HS-5 (cell line): ENCODE data around the gene ARHGAP12.
A peak's percentile ranks its signal among the peaks of the same experiment; 100 is the strongest.

Experiments used
- DNase-seq: peaks from one replicate; pipeline ENCODE4 v3.0.0-alpha.2; 2012; ENCODE audit warnings: low read depth

ARHGAP12 gene

GRCh38 chr10:31768467-31768866 is 160.2 kb downstream of the ARHGAP12 start:
- peak; percentile 47 for DNase-seq

GRCh38 chr10:31765541-31765940 is 163.1 kb downstream of the ARHGAP12 start:
- DNase-seq = no peak

GRCh38 chr10:31762316-31762715 is 166.3 kb downstream of the ARHGAP12 start:
- no peak for DNase-seq

- no peak for DNase-seq
These were observed 167.5 kb downstream of the ARHGAP12 start for GRCh38 chr10:31761156-31761555.

GRCh38 chr10:31760674-31761081 is 168.0 kb downstream of the ARHGAP12 start:
- DNase-seq = no peak

- no peak for DNase-seq
These were observed 168.6 kb downstream of the ARHGAP12 start for GRCh38 chr10:31759799-31760626.

GRCh38 chr10:31759124-31759798 is 169.4 kb downstream of the ARHGAP12 start:
- DNase-seq = no peak

GRCh38 chr10:31758495-31758894 is 170.1 kb downstream of the ARHGAP12 start:
- no peak for DNase-seq

- DNase-seq = no peak
These were observed 170.8 kb downstream of the ARHGAP12 start for GRCh38 chr10:31757831-31758230.

GRCh38 chr10:31757386-31757791 is 171.2 kb downstream of the ARHGAP12 start:
- no peak for DNase-seq

- no peak for DNase-seq
These were observed 171.9 kb downstream of the ARHGAP12 start for GRCh38 chr10:31756729-31757110.

- no peak for DNase-seq
These were observed 172.4 kb downstream of the ARHGAP12 start for GRCh38 chr10:31756101-31756728.
